Body of pancreas (tissue), 4 donors: ENCODE results near the gene KIF26A. TPM values are rescaled to one million over a fixed set of nuclear protein-coding genes. Genes with fewer than 3 reads are reported as not detected.

Experiments
- ATAC-seq: fragments of 150-250 bp; one replicate; pipeline ENCODE4 v1.9.1; 2016
- DNase-seq, 4 donors: peaks; one replicate each; pipeline ENCODE4 v3.0.0-alpha.2; 2019
- H3K27ac ChIP-seq, 4 donors: fragments of 200-600 bp; sonication (generic); 1 replicate in 3 of 4; 2 replicates in 1 of 4; pipeline versions ENCODE4 v1.5.1 to v1.6.1; 2016 to 2019; ENCODE audit warnings: mild to moderate bottlenecking in 1 of 4, mixed read lengths in 1 of 4, moderate library complexity in 1 of 4
- H3K27me3 ChIP-seq, 2 donors: fragments of 200-600 bp; sonication (generic); one replicate each; pipeline ENCODE4 v1.6.0; 2016; ENCODE audit warnings: mild to moderate bottlenecking in 1 of 2
- H3K36me3 ChIP-seq, 2 donors: fragments of 200-600 bp; sonication (generic); replicated peaks in 1 of 2; 2 replicates each; pipeline ENCODE4 v1.5.1; 2016; ENCODE audit warnings: low read depth in 2 of 2; ENCODE audit not compliant: insufficient read depth in 1 of 2
- H3K4me1 ChIP-seq: fragments of 200-600 bp; sonication (generic); one replicate; pipeline ENCODE4 v1.6.0; 2016
- H3K4me3 ChIP-seq, 2 donors: fragments of 200-600 bp; sonication (generic); 1 replicate in 1 of 2; 2 replicates in 1 of 2; pipeline ENCODE4 v1.5.1; 2016 to 2019
- H3K9me3 ChIP-seq, 3 donors: fragments of 200-600 bp; sonication (generic); 1 replicate in 2 of 3; 2 replicates in 1 of 3; pipeline ENCODE4 v1.5.1; 2016
- CTCF ChIP-seq, 7 experiments: fragments of 450-650 bp in 4 of 7; fragments of 200-600 bp in 3 of 7; sonication (generic) in 3 of 7; IDR thresholded peaks; one replicate each; pipeline ENCODE4 v1.5.1; 2016 to 2019; ENCODE audit warnings: antibody characterized with exemption in 7 of 7
- POLR2A ChIP-seq, 3 donors: fragments of 450-650 bp; IDR thresholded peaks; one replicate each; pipeline ENCODE4 v1.6.1; 2016; ENCODE audit warnings: antibody characterized with exemption in 3 of 3, mild to moderate bottlenecking in 2 of 3
- WGBS, 2 donors: methylation state at CpG; one replicate each; pipeline ENCODE4 v1.1.5; 2017; 5-methylcytosine and 5-hydroxymethylcytosine counted together
- intact Hi-C: fragments of 100-400 bp; cut with DNase I; formaldehyde crosslinking; loops from one replicate; pipeline ENCODE4 v1.15.1; 2023
- total RNA-seq, 2 donors: library from RNA; depleted of rRNA; stranded (reverse); fragments of >200 nt; gene quantifications; one replicate each; pipeline ENCODE4 v1.1.0, GENCODE V29; 2016

KIF26A gene
- total RNA-seq, 2 donors from 2014 or later: 14.8 to 17.1 TPM

GRCh38 chr14:104179126-104179525 lies 40.7 kb downstream of the KIF26A start:
- no peaks in the 10 kb centered on the region for H3K36me3 ChIP-seq
- no peaks in the 10 kb centered on the region for H3K9me3 ChIP-seq
- H3K4me3 ChIP-seq: no peak overlapping the region
- no peak overlapping the region for H3K27ac ChIP-seq
- no peak for DNase-seq
- TF ChIP-seq POLR2A (IDR thresholded peaks at IDR 0.05) (no peak), CTCF (IDR thresholded peaks at IDR 0.05) (no peak)
- H3K4me1 ChIP-seq: no peaks in the 10 kb centered on the region
- 80 to 87% methylated on average over 5 to 6 of the region's 21 CpGs for WGBS, 2 donors
- H3K27me3 ChIP-seq: no peaks in the 10 kb centered on the region
- ATAC-seq: no peak
- intact Hi-C loops: no loop called here

- WGBS, 2 donors: 86 to 93% methylated on average over 36 to 40 of the region's 42 CpGs
- Histone ChIP-seq H3K4me3 (no peak overlapping the region), H3K36me3 (no peaks in the 10 kb centered on the region), H3K27me3 (no peaks in the 10 kb centered on the region), H3K4me1 (no peaks in the 10 kb centered on the region), H3K27ac (no peak overlapping the region), H3K9me3 (no peaks in the 10 kb centered on the region)
- intact Hi-C loops: no loop called here
- ATAC-seq: no peak
- no peak for TF ChIP-seq CTCF (IDR thresholded peaks at IDR 0.05)
- TF ChIP-seq POLR2A (IDR thresholded peaks at IDR 0.05): no peak
- DNase-seq: no peak
Observed at GRCh38 chr14:104179564-104180129, 41.3 kb downstream of the KIF26A start.

DNA sequence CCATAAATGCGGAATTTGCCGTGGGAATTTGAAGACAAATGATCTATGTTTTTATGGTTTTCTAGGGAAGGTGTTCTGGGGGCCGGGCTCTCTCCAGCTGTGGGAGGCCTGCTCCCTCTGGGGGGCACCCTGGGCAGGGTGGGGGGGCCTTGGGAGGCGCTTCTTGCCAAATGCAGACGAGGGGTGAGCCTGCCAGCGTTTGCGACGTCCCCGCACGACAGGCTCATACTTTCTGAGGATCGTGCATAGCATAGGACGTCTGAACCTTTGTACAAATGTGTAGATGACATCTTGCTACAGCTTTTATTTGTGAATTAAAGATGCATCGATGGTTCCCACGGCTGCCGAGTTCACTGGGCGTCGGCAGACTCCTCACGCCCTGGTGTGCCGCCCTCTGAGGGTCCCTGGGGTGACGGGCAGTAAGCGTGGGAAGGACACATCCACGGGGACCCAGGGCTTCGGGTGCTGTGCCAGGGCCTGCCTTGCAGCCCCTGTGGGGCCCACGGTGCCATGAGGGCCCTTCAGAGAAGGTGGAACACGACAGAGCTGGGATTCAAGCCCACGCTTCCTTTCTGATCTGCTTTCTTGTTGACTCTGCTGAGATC lies 42.3 kb downstream of the KIF26A start:
- H3K27ac ChIP-seq: no peak overlapping the region
- DNase-seq (no peak), ATAC-seq (no peak)
- WGBS, 2 donors: 66 to 85% methylated on average over 20 to 26 of the region's 26 CpGs
- H3K4me3 ChIP-seq: no peak overlapping the region
- intact Hi-C loops: no loop called here
- no peak for TF ChIP-seq POLR2A (IDR thresholded peaks at IDR 0.05)
- no peak for TF ChIP-seq CTCF (IDR thresholded peaks at IDR 0.05)
- H3K36me3 ChIP-seq: no peaks in the 10 kb centered on the region
- H3K4me1 ChIP-seq: no peaks in the 10 kb centered on the region
- H3K27me3 ChIP-seq: no peaks in the 10 kb centered on the region
- H3K9me3 ChIP-seq: no peaks in the 10 kb centered on the region

DNA sequence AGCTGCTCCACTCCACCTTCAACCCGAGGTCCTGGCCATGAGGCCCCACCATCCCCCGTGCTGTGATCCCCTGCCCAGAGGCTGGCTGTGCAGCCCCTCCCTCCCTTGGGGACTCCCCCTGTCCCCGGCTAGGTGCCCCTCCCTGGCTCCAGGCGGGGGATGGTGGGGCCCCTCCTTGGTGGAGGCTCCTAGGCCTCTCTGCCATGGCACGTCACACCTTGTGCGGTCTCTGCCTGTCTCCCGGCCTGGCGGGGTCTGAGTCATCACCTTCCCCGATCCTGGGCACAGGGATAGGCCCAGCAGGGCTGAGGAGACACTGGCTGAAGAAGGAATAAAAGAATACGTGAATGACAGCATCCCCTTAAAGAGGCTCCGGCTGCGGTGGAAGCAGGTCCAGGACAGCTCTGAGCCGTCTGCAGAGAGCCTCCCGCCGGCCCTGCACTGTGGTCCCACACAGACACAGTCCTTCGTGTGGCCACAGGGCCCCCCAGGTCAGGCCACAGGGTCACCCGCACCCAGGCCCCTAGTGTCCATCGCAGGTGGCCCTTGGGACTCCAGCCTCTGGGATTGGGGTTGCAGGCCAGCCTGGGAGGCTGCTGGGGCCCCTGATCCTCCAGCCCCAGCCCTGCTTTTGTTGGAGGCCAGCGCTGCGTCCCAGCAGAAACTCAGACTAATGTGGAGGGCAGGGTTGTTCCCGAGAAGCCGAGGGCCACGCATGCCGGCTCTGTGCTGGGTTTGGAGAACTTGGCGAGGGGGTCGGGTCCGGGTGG lies 43.6 kb downstream of the KIF26A start:
- H3K27ac ChIP-seq: no peak overlapping the region
- H3K9me3 ChIP-seq: no peaks in the 10 kb centered on the region
- ATAC-seq: no peak
- H3K4me1 ChIP-seq: no peaks in the 10 kb centered on the region
- 28 to 64% methylated on average over 2 to 26 of the region's 27 CpGs for WGBS, 2 donors
- intact Hi-C loops: no loop called here
- no peak overlapping the region for H3K4me3 ChIP-seq
- TF ChIP-seq CTCF (IDR thresholded peaks at IDR 0.05) (no peak), POLR2A (IDR thresholded peaks at IDR 0.05) (no peak)
- DNase-seq: no peak
- H3K27me3 ChIP-seq: no peaks in the 10 kb centered on the region
- H3K36me3 ChIP-seq: no peaks in the 10 kb centered on the region
